Measurements from ENCODE around the gene IFT88.

DNA sequence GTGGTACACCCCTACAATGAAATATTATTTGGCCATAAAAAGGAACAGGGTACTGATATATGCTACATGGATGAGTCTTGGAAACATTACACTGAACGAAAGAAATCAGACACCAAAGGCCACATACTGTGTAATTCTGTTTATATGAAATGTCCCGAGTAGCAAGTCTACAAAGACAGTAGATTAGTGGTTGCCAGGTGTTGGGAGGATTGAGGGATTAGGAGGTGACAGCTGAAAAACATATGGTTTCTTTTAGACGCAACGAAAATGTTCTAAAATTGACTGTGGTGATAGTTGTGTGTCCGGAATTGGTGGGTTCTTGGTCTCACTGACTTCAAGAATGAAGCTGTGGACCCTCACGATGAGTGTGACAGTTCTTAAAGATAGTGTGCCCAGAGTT is 171.7 kb downstream of the IFT88 start:
- TF ChIP-seq, protein P1, sequence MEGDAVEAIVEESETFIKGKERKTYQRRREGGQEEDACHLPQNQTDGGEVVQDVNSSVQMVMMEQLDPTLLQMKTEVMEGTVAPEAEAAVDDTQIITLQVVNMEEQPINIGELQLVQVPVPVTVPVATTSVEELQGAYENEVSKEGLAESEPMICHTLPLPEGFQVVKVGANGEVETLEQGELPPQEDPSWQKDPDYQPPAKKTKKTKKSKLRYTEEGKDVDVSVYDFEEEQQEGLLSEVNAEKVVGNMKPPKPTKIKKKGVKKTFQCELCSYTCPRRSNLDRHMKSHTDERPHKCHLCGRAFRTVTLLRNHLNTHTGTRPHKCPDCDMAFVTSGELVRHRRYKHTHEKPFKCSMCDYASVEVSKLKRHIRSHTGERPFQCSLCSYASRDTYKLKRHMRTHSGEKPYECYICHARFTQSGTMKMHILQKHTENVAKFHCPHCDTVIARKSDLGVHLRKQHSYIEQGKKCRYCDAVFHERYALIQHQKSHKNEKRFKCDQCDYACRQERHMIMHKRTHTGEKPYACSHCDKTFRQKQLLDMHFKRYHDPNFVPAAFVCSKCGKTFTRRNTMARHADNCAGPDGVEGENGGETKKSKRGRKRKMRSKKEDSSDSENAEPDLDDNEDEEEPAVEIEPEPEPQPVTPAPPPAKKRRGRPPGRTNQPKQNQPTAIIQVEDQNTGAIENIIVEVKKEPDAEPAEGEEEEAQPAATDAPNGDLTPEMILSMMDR (conservative IDR thresholded peaks at IDR 0.05 in 1 of 2, IDR thresholded peaks at IDR 0.05 in 1 of 2; ENCODE audit: extremely low read depth in 1 of 2, insufficient read depth in 1 of 2, low read depth in 1 of 2, low read length in 2 of 2), result no peak
- TF ChIP-seq EZH2 (IDR thresholded peaks at IDR 0.05; ENCODE audit: borderline replicate concordance, low read length), result no peak

Measured in mammary epithelial cell (primary cell).